ENCODE results near the gene AGBL1.
A peak's percentile ranks its signal among the peaks of the same experiment; 100 is the strongest.

Gene AGBL1

DNA sequence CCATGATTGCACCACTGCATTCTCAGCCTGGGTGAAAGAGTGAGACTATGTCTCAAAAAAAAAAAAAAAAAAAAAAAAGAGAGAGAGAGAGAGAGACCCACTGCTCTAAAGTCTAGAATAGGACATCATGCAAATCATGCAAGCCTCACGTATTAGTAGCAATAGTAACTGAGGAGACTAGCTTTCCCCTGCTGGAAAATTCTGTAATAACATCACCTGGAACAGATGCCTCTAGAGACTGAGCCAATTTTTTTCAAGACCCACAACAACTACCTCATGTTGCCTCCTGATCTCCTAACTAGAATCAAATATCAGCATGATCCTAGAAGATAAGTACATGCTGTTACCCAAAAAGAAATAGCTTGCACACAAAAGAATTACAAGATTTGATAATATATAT, 461.9 kb downstream of the AGBL1 start:
- no peak for DNase-seq (ENCODE audit: low spot score)

GRCh38 chr15:86550075-86550474, 470.4 kb downstream of the AGBL1 start:
- H3K79me1 ChIP-seq (ENCODE audit: low read depth, low read length), result no peaks in the 10 kb centered on the region

More for the DNA sequence above, 461.9 kb downstream of the AGBL1 start:
- H4K91ac ChIP-seq (ENCODE audit: low read depth, low read length, poor library complexity), result no peak overlapping the region
- no peak overlapping the region for H3K23ac ChIP-seq (ENCODE audit: low read depth, low read length, poor library complexity)
- no peaks in the 10 kb centered on the region for H3K27me3 ChIP-seq (ENCODE audit: control insufficient read depth in 3 of 3, insufficient read depth in 3 of 3, low read depth in 1 of 3, low read length in 3 of 3)
- H2BK15ac ChIP-seq (ENCODE audit: low read length), result no peak overlapping the region
- H3K4me1 ChIP-seq (ENCODE audit: control insufficient read depth in 2 of 2, insufficient read depth in 1 of 2, low read depth in 1 of 2, low read length in 2 of 2), result peaks cover 0 to 2% of the 10 kb centered on the region in 2 donors
- no peak overlapping the region for H4K8ac ChIP-seq (ENCODE audit: low read depth, low read length)
- no peaks in the 10 kb centered on the region for H3K36me3 ChIP-seq (replicated peaks in 1 of 2; ENCODE audit: control insufficient read depth in 2 of 2, insufficient read depth in 2 of 2, low read length in 2 of 2)
- no peak overlapping the region for H3K9ac ChIP-seq (ENCODE audit: low read depth, low read length, poor library complexity)
- H3K27ac ChIP-seq (replicated peaks; ENCODE audit: low read length), result no peak overlapping the region
- H3K4ac ChIP-seq (ENCODE audit: low read length), result no peak overlapping the region
- WGBS, 2 donors (ENCODE audit: extremely low coverage in 2 of 2, insufficient read length in 2 of 2, insufficient replicate concordance in 1 of 2), result no CpG with 5 or more reads among the region's 1 CpG
- no peak overlapping the region for H3K18ac ChIP-seq (ENCODE audit: low read length)
- H2BK12ac ChIP-seq (ENCODE audit: low read length), result no peak overlapping the region
- H2AFZ ChIP-seq (ENCODE audit: low read length), result no peak overlapping the region
- H3K14ac ChIP-seq (ENCODE audit: low read length), result no peak overlapping the region
- H3K4me2 ChIP-seq (ENCODE audit: insufficient read depth, low read length, poor library complexity, severe bottlenecking), result no peak overlapping the region
- H3K4me3 ChIP-seq (ENCODE audit: low read length in 2 of 2), result no peak overlapping the region
- no peak overlapping the region for H2BK120ac ChIP-seq (ENCODE audit: low read depth, low read length)
- H2AK5ac ChIP-seq (ENCODE audit: low read depth, low read length), result no peak overlapping the region
- H2BK5ac ChIP-seq (ENCODE audit: low read length), result no peak overlapping the region
- H3K9me3 ChIP-seq (replicated peaks in 1 of 2; ENCODE audit: control insufficient read depth in 2 of 2, insufficient read depth in 1 of 2, low read depth in 1 of 2, low read length in 2 of 2), result peaks cover 0 to 1% of the 10 kb centered on the region in 2 donors
- no peaks in the 10 kb centered on the region for H3K79me1 ChIP-seq (ENCODE audit: low read depth, low read length)

GRCh38 chr15:86553108-86553507, 473.4 kb downstream of the AGBL1 start:
- H2BK5ac ChIP-seq (ENCODE audit: low read length), result no peak overlapping the region
- H3K18ac ChIP-seq (ENCODE audit: low read length), result no peak overlapping the region
- H2BK15ac ChIP-seq (ENCODE audit: low read length), result no peak overlapping the region
- no peak overlapping the region for H2AFZ ChIP-seq (ENCODE audit: low read length)
- H3K9ac ChIP-seq (ENCODE audit: low read depth, low read length, poor library complexity), result no peak overlapping the region
- H3K4ac ChIP-seq (ENCODE audit: low read length), result no peak overlapping the region
- no peaks in the 10 kb centered on the region for H3K36me3 ChIP-seq (replicated peaks in 1 of 2; ENCODE audit: control insufficient read depth in 2 of 2, insufficient read depth in 2 of 2, low read length in 2 of 2)
- no peak overlapping the region for H2BK12ac ChIP-seq (ENCODE audit: low read length)
- no peak overlapping the region for H3K4me3 ChIP-seq (ENCODE audit: low read length in 2 of 2)
- no peaks in the 10 kb centered on the region for H3K79me1 ChIP-seq (ENCODE audit: low read depth, low read length)
- H3K9me3 ChIP-seq (replicated peaks in 1 of 2; ENCODE audit: control insufficient read depth in 2 of 2, insufficient read depth in 1 of 2, low read depth in 1 of 2, low read length in 2 of 2), result no peaks in the 10 kb centered on the region
- no peak overlapping the region for H3K14ac ChIP-seq (ENCODE audit: low read length)
- no peak overlapping the region for H2BK120ac ChIP-seq (ENCODE audit: low read depth, low read length)
- no CpG with 5 or more reads among the region's 1 CpG for WGBS, 2 donors (ENCODE audit: extremely low coverage in 2 of 2, insufficient read length in 2 of 2, insufficient replicate concordance in 1 of 2)
- H4K91ac ChIP-seq (ENCODE audit: low read depth, low read length, poor library complexity), result no peak overlapping the region
- H3K27ac ChIP-seq (replicated peaks; ENCODE audit: low read length), result no peak overlapping the region
- no peak overlapping the region for H4K8ac ChIP-seq (ENCODE audit: low read depth, low read length)
- peaks cover 11 to 31% of the 10 kb centered on the region in 2 donors for H3K4me1 ChIP-seq (ENCODE audit: control insufficient read depth in 2 of 2, insufficient read depth in 1 of 2, low read depth in 1 of 2, low read length in 2 of 2)
- no peak overlapping the region for H2AK5ac ChIP-seq (ENCODE audit: low read depth, low read length)
- H3K23ac ChIP-seq (ENCODE audit: low read depth, low read length, poor library complexity), result no peak overlapping the region
- no peak for DNase-seq (ENCODE audit: low spot score)
- no peak overlapping the region for H3K4me2 ChIP-seq (ENCODE audit: insufficient read depth, low read length, poor library complexity, severe bottlenecking)
- H3K27me3 ChIP-seq (ENCODE audit: control insufficient read depth in 3 of 3, insufficient read depth in 3 of 3, low read depth in 1 of 3, low read length in 3 of 3), result no peaks in the 10 kb centered on the region

More at GRCh38 chr15:86550075-86550474, 470.4 kb downstream of the AGBL1 start:
- WGBS, 2 donors (ENCODE audit: extremely low coverage in 2 of 2, insufficient read length in 2 of 2, insufficient replicate concordance in 1 of 2), result no CpG with 5 or more reads among the region's 1 CpG
- H4K8ac ChIP-seq (ENCODE audit: low read depth, low read length), result no peak overlapping the region
- H3K27ac ChIP-seq (replicated peaks; ENCODE audit: low read length), result no peak overlapping the region
- DNase-seq (ENCODE audit: low spot score), result no peak
- H2BK15ac ChIP-seq (ENCODE audit: low read length), result no peak overlapping the region
- no peaks in the 10 kb centered on the region for H3K27me3 ChIP-seq (ENCODE audit: control insufficient read depth in 3 of 3, insufficient read depth in 3 of 3, low read depth in 1 of 3, low read length in 3 of 3)
- no peak overlapping the region for H3K23ac ChIP-seq (ENCODE audit: low read depth, low read length, poor library complexity)
- no peak overlapping the region for H2BK12ac ChIP-seq (ENCODE audit: low read length)
- no peak overlapping the region for H3K18ac ChIP-seq (ENCODE audit: low read length)
- no peak overlapping the region for H2AFZ ChIP-seq (ENCODE audit: low read length)
- no peak overlapping the region for H4K91ac ChIP-seq (ENCODE audit: low read depth, low read length, poor library complexity)
- no peak overlapping the region for H3K9ac ChIP-seq (ENCODE audit: low read depth, low read length, poor library complexity)
- no peak overlapping the region for H2AK5ac ChIP-seq (ENCODE audit: low read depth, low read length)
- H3K36me3 ChIP-seq (replicated peaks in 1 of 2; ENCODE audit: control insufficient read depth in 2 of 2, insufficient read depth in 2 of 2, low read length in 2 of 2), result no peaks in the 10 kb centered on the region
- H2BK5ac ChIP-seq (ENCODE audit: low read length), result no peak overlapping the region
- H3K4me3 ChIP-seq (ENCODE audit: low read length in 2 of 2), result no peak overlapping the region
- no peak overlapping the region for H3K4me2 ChIP-seq (ENCODE audit: insufficient read depth, low read length, poor library complexity, severe bottlenecking)
- H3K9me3 ChIP-seq (replicated peaks in 1 of 2; ENCODE audit: control insufficient read depth in 2 of 2, insufficient read depth in 1 of 2, low read depth in 1 of 2, low read length in 2 of 2), result no peaks in the 10 kb centered on the region
- peaks cover 1 to 11% of the 10 kb centered on the region in 2 donors for H3K4me1 ChIP-seq (ENCODE audit: control insufficient read depth in 2 of 2, insufficient read depth in 1 of 2, low read depth in 1 of 2, low read length in 2 of 2)
- H3K14ac ChIP-seq (ENCODE audit: low read length), result no peak overlapping the region
- H2BK120ac ChIP-seq (ENCODE audit: low read depth, low read length), result no peak overlapping the region
- no peak overlapping the region for H3K4ac ChIP-seq (ENCODE audit: low read length)

GRCh38 chr15:86555098-86555497, 475.4 kb downstream of the AGBL1 start:
- Histone ChIP-seq H2AFZ (ENCODE audit: low read length) (peak overlapping the region; percentile 6), H3K36me3 (replicated peaks in 1 of 2; ENCODE audit: control insufficient read depth in 2 of 2, insufficient read depth in 2 of 2, low read length in 2 of 2) (no peaks in the 10 kb centered on the region), H2BK15ac (ENCODE audit: low read length) (no peak overlapping the region), H3K4me3 (ENCODE audit: low read length in 2 of 2) (no peak overlapping the region), H3K18ac (ENCODE audit: low read length) (no peak overlapping the region), H3K27me3 (ENCODE audit: control insufficient read depth in 3 of 3, insufficient read depth in 3 of 3, low read depth in 1 of 3, low read length in 3 of 3) (no peaks in the 10 kb centered on the region), H4K8ac (ENCODE audit: low read depth, low read length) (no peak overlapping the region), H3K14ac (ENCODE audit: low read length) (no peak overlapping the region), H2BK12ac (ENCODE audit: low read length) (no peak overlapping the region), H3K27ac (replicated peaks; ENCODE audit: low read length) (no peak overlapping the region), H3K23ac (ENCODE audit: low read depth, low read length, poor library complexity) (no peak overlapping the region), H2BK120ac (ENCODE audit: low read depth, low read length) (no peak overlapping the region), H3K9me3 (replicated peaks in 1 of 2; ENCODE audit: control insufficient read depth in 2 of 2, insufficient read depth in 1 of 2, low read depth in 1 of 2, low read length in 2 of 2) (no peaks in the 10 kb centered on the region), H3K4me2 (ENCODE audit: insufficient read depth, low read length, poor library complexity, severe bottlenecking) (no peak overlapping the region), H3K79me1 (ENCODE audit: low read depth, low read length) (no peaks in the 10 kb centered on the region), H2BK5ac (ENCODE audit: low read length) (no peak overlapping the region), H3K4ac (ENCODE audit: low read length) (no peak overlapping the region), H2AK5ac (ENCODE audit: low read depth, low read length) (no peak overlapping the region), H3K9ac (ENCODE audit: low read depth, low read length, poor library complexity) (no peak overlapping the region), H4K91ac (ENCODE audit: low read depth, low read length, poor library complexity) (no peak overlapping the region), H3K4me1 (ENCODE audit: control insufficient read depth in 2 of 2, insufficient read depth in 1 of 2, low read depth in 1 of 2, low read length in 2 of 2) (peaks cover 13 to 35% of the 10 kb centered on the region in 2 donors)
- no CpG with 5 or more reads among the region's 2 CpGs for WGBS, 2 donors (ENCODE audit: extremely low coverage in 2 of 2, insufficient read length in 2 of 2, insufficient replicate concordance in 1 of 2)
- no peak for DNase-seq (ENCODE audit: low spot score)
